Measurements from ENCODE around the gene LTA.
A peak's percentile ranks its signal among the peaks of the same experiment; 100 is the strongest.

The LTA gene

DNA sequence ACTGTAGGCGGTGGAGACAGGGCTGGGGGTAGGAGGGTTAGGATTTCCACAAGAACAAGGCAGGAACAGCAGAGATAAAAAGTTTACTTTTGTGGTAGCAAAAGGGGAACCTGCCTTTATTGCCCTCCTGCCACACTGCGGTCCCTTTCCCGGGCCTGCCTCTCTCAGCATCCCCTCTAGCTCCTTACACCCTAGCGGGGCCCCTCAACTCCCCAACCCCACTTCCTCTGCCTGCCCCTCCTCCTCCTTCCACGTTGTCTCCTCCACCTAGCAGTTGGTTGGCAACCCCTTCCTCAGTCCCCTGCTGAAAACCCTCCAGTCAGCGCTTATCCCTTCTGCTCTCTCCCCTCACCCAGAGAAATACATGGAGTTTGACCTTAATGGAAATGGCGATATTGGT lies 43.7 kb downstream of the LTA start:
- no peaks in the 10 kb centered on the region for H3K9me3 ChIP-seq (ENCODE audit: control insufficient read depth, insufficient read depth, low read depth, low read length)
- POLR2A ChIA-PET: no interaction called here
- CTCF ChIA-PET: interaction anchor here (3.7 kb wide), 1 partner anchor 17 kb away, joined by 22 read pairs; no protein-coding TSS in a partner anchor
- H3K27ac ChIP-seq (ENCODE audit: extremely low read depth, low read depth, low read length): no peak overlapping the region
- H3K4me3 ChIP-seq (ENCODE audit: low read depth, low read length): no peak overlapping the region
- H3K36me3 ChIP-seq (ENCODE audit: control insufficient read depth in 2 of 2, insufficient read depth in 1 of 2, low read length in 2 of 2): no peaks in the 10 kb centered on the region
- TF ChIP-seq, protein P1, sequence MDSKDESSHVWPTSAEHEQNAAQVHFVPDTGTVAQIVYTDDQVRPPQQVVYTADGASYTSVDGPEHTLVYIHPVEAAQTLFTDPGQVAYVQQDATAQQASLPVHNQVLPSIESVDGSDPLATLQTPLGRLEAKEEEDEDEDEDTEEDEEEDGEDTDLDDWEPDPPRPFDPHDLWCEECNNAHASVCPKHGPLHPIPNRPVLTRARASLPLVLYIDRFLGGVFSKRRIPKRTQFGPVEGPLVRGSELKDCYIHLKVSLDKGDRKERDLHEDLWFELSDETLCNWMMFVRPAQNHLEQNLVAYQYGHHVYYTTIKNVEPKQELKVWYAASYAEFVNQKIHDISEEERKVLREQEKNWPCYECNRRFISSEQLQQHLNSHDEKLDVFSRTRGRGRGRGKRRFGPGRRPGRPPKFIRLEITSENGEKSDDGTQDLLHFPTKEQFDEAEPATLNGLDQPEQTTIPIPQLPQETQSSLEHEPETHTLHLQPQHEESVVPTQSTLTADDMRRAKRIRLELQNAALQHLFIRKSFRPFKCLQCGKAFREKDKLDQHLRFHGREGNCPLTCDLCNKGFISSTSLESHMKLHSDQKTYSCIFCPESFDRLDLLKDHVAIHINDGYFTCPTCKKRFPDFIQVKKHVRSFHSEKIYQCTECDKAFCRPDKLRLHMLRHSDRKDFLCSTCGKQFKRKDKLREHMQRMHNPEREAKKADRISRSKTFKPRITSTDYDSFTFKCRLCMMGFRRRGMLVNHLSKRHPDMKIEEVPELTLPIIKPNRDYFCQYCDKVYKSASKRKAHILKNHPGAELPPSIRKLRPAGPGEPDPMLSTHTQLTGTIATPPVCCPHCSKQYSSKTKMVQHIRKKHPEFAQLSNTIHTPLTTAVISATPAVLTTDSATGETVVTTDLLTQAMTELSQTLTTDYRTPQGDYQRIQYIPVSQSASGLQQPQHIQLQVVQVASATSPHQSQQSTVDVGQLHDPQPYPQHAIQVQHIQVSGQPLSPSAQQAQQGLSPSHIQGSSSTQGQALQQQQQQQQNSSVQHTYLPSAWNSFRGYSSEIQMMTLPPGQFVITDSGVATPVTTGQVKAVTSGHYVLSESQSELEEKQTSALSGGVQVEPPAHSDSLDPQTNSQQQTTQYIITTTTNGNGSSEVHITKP (tag by site-specific recombination; IDR thresholded peaks at IDR 0.05): peak; percentile 95
- TF ChIP-seq FEZF1 (tag by site-specific recombination; IDR thresholded peaks at IDR 0.05) (no peak), ZNF214 (tag by site-specific recombination; IDR thresholded peaks at IDR 0.05; ENCODE audit: borderline replicate concordance) (no peak), ZNF24 (tag by site-specific recombination; IDR thresholded peaks at IDR 0.05) (no peak), RBAK (tag by site-specific recombination; IDR thresholded peaks at IDR 0.05) (no peak), ZNF510 (tag by site-specific recombination; IDR thresholded peaks at IDR 0.05; ENCODE audit: insufficient replicate concordance) (no peak), KLF1 (tag by site-specific recombination; IDR thresholded peaks at IDR 0.05) (no peak), ZBTB48 (tag by site-specific recombination; IDR thresholded peaks at IDR 0.05) (no peak), ZFHX2 (tag by site-specific recombination; conservative IDR thresholded peaks at IDR 0.05) (peak; percentile 29; the same call in 1 of the 2 replicates), ZNF391 (tag by site-specific recombination; IDR thresholded peaks at IDR 0.05; ENCODE audit: borderline replicate concordance, low read depth) (no peak), ZNF585B (tag by site-specific recombination; IDR thresholded peaks at IDR 0.05) (no peak), BCL11A (tag by site-specific recombination; IDR thresholded peaks at IDR 0.05; ENCODE audit: low read depth) (no peak)
- TF ChIP-seq, protein P2, sequence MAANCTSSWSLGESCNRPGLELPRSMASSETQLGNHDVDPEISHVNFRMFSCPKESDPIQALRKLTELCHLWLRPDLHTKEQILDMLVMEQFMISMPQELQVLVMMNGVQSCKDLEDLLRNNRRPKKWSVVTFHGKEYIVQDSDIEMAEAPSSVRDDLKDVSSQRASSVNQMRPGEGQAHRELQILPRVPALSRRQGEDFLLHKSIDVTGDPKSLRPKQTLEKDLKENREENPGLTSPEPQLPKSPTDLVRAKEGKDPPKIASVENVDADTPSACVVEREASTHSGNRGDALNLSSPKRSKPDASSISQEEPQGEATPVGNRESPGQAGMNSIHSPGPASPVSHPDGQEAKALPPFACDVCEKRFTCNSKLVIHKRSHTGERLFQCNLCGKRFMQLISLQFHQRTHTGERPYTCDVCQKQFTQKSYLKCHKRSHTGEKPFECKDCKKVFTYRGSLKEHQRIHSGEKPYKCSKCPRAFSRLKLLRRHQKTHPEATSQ (tag by site-specific recombination; IDR thresholded peaks at IDR 0.05): no peak
- TF ChIP-seq, protein P3, sequence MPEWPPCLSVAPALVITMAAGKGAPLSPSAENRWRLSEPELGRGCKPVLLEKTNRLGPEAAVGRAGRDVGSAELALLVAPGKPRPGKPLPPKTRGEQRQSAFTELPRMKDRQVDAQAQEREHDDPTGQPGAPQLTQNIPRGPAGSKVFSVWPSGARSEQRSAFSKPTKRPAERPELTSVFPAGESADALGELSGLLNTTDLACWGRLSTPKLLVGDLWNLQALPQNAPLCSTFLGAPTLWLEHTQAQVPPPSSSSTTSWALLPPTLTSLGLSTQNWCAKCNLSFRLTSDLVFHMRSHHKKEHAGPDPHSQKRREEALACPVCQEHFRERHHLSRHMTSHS (tag by site-specific recombination; IDR thresholded peaks at IDR 0.05): no peak
- TF ChIP-seq, protein P4, sequence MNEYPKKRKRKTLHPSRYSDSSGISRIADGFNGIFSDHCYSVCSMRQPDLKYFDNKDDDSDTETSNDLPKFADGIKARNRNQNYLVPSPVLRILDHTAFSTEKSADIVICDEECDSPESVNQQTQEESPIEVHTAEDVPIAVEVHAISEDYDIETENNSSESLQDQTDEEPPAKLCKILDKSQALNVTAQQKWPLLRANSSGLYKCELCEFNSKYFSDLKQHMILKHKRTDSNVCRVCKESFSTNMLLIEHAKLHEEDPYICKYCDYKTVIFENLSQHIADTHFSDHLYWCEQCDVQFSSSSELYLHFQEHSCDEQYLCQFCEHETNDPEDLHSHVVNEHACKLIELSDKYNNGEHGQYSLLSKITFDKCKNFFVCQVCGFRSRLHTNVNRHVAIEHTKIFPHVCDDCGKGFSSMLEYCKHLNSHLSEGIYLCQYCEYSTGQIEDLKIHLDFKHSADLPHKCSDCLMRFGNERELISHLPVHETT (tag by site-specific recombination; IDR thresholded peaks at IDR 0.05): no peak
- TF ChIP-seq, protein P5, sequence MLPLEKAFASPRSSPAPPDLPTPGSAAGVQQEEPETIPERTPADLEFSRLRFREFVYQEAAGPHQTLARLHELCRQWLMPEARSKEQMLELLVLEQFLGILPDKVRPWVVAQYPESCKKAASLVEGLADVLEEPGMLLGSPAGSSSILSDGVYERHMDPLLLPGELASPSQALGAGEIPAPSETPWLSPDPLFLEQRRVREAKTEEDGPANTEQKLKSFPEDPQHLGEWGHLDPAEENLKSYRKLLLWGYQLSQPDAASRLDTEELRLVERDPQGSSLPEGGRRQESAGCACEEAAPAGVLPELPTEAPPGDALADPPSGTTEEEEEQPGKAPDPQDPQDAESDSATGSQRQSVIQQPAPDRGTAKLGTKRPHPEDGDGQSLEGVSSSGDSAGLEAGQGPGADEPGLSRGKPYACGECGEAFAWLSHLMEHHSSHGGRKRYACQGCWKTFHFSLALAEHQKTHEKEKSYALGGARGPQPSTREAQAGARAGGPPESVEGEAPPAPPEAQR (tag by site-specific recombination; IDR thresholded peaks at IDR 0.05): no peak
- TF ChIP-seq, protein P6, sequence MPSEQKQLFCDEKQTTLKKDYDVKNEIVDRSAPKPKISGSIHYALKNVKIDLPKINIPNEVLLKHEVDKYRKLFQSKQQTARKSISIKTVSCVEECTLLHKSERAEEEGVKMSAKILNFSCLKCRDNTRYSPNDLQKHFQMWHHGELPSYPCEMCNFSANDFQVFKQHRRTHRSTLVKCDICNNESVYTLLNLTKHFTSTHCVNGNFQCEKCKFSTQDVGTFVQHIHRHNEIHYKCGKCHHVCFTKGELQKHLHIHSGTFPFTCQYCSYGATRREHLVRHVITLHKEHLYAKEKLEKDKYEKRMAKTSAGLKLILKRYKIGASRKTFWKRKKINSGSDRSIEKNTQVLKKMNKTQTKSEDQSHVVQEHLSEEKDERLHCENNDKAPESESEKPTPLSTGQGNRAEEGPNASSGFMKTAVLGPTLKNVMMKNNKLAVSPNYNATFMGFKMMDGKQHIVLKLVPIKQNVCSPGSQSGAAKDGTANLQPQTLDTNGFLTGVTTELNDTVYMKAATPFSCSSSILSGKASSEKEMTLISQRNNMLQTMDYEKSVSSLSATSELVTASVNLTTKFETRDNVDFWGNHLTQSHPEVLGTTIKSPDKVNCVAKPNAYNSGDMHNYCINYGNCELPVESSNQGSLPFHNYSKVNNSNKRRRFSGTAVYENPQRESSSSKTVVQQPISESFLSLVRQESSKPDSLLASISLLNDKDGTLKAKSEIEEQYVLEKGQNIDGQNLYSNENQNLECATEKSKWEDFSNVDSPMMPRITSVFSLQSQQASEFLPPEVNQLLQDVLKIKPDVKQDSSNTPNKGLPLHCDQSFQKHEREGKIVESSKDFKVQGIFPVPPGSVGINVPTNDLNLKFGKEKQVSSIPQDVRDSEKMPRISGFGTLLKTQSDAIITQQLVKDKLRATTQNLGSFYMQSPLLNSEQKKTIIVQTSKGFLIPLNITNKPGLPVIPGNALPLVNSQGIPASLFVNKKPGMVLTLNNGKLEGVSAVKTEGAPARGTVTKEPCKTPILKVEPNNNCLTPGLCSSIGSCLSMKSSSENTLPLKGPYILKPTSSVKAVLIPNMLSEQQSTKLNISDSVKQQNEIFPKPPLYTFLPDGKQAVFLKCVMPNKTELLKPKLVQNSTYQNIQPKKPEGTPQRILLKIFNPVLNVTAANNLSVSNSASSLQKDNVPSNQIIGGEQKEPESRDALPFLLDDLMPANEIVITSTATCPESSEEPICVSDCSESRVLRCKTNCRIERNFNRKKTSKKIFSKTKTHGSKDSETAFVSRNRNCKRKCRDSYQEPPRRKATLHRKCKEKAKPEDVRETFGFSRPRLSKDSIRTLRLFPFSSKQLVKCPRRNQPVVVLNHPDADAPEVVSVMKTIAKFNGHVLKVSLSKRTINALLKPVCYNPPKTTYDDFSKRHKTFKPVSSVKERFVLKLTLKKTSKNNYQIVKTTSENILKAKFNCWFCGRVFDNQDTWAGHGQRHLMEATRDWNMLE (tag by site-specific recombination; conservative IDR thresholded peaks at IDR 0.05; ENCODE audit: low read depth): no peak
- no peaks in the 10 kb centered on the region for H3K4me1 ChIP-seq (ENCODE audit: control insufficient read depth, insufficient read depth, low read length)
